SK-N-SH (cell line): ENCODE data around the gene BCL2L15.

Source experiments
- EZH2phosphoT487 ChIP-seq: fragments of 200-600 bp; sonication (generic); IDR thresholded peaks from 2 replicates; pipeline ENCODE4 v1.6.1; 2017; ENCODE audit warnings: low read depth, mixed run types, mild to moderate bottlenecking, antibody characterized with exemption, moderate library complexity, borderline replicate concordance
- MXI1 ChIP-seq: IDR thresholded peaks from 2 replicates; pipeline ENCODE4 v1.6.1; 2012; ENCODE audit warnings: mild to moderate bottlenecking, low read depth, low read length, improper control_type of control experiment
- POLR2AphosphoS5 ChIP-seq: IDR thresholded peaks from 2 replicates; pipeline ENCODE4 v1.6.1; 2012; ENCODE audit warnings: low read depth, low read length
- RAD21 ChIP-seq: IDR thresholded peaks from 2 replicates; pipeline ENCODE4 v1.6.1; 2012; ENCODE audit warnings: mild to moderate bottlenecking, low read length
- TF ChIP-seq, protein P1 (sequence below): fragments of 200-600 bp; sonication (generic); IDR thresholded peaks from 2 replicates; pipeline ENCODE4 v1.6.1; 2017; ENCODE audit warnings: antibody characterized with exemption, mild to moderate bottlenecking, moderate library complexity
- TF ChIP-seq, protein P2 (sequence below): fragments of 150-350 bp; IDR thresholded peaks from 2 replicates; pipeline ENCODE4 v1.6.1; 2017; ENCODE audit warnings: antibody characterized with exemption, low read length, low read depth, borderline replicate concordance

- TF ChIP-seq POLR2AphosphoS5 (no peak), EZH2phosphoT487 (no peak), MXI1 (no peak), RAD21 (no peak)
- TF ChIP-seq, protein P1, sequence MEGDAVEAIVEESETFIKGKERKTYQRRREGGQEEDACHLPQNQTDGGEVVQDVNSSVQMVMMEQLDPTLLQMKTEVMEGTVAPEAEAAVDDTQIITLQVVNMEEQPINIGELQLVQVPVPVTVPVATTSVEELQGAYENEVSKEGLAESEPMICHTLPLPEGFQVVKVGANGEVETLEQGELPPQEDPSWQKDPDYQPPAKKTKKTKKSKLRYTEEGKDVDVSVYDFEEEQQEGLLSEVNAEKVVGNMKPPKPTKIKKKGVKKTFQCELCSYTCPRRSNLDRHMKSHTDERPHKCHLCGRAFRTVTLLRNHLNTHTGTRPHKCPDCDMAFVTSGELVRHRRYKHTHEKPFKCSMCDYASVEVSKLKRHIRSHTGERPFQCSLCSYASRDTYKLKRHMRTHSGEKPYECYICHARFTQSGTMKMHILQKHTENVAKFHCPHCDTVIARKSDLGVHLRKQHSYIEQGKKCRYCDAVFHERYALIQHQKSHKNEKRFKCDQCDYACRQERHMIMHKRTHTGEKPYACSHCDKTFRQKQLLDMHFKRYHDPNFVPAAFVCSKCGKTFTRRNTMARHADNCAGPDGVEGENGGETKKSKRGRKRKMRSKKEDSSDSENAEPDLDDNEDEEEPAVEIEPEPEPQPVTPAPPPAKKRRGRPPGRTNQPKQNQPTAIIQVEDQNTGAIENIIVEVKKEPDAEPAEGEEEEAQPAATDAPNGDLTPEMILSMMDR = no peak
- TF ChIP-seq, protein P2, sequence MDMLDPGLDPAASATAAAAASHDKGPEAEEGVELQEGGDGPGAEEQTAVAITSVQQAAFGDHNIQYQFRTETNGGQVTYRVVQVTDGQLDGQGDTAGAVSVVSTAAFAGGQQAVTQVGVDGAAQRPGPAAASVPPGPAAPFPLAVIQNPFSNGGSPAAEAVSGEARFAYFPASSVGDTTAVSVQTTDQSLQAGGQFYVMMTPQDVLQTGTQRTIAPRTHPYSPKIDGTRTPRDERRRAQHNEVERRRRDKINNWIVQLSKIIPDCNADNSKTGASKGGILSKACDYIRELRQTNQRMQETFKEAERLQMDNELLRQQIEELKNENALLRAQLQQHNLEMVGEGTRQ = no peak
Observed at GRCh38 chr1:113895098-113895497, 7.7 kb upstream of the BCL2L15 start.
